Subcutaneous abdominal adipose tissue (tissue), 5 donors: Measurements from ENCODE around the gene PNPLA6.
"Not testable (repeated sequence)": the region's sequence is repeated elsewhere in the genome, so short reads cannot be mapped to it uniquely, and the experiment has no call there.

ENCODE experiments used
- H3K27ac ChIP-seq: one replicate; pipeline ENCODE4 v1.7.0; 2013; ENCODE audit warnings: low read depth, mild to moderate bottlenecking, inconsistent platforms, low read length, moderate library complexity
- H3K27me3 ChIP-seq, 5 donors: one replicate each; pipeline ENCODE4 v1.7.0; 2013; ENCODE audit warnings: low read length in 5 of 5, inconsistent platforms in 1 of 5; ENCODE audit not compliant: control insufficient read depth in 5 of 5, insufficient read depth in 4 of 5
- H3K36me3 ChIP-seq, 5 donors: one replicate each; pipeline ENCODE4 v1.7.0; 2013; ENCODE audit warnings: low read length in 5 of 5; ENCODE audit not compliant: control insufficient read depth in 5 of 5, insufficient read depth in 5 of 5
- H3K4me1 ChIP-seq, 5 donors: one replicate each; pipeline ENCODE4 v1.7.0; 2013; ENCODE audit warnings: low read length in 5 of 5, mild to moderate bottlenecking in 3 of 5, moderate library complexity in 1 of 5; ENCODE audit not compliant: control insufficient read depth in 5 of 5, insufficient read depth in 5 of 5
- H3K4me3 ChIP-seq, 5 donors: one replicate each; pipeline ENCODE4 v1.7.0; 2013; ENCODE audit warnings: low read length in 5 of 5, low read depth in 1 of 5
- H3K9ac ChIP-seq, 5 donors: one replicate each; pipeline ENCODE4 v1.7.0; 2013; ENCODE audit warnings: low read length in 5 of 5, mild to moderate bottlenecking in 4 of 5, moderate library complexity in 3 of 5
- H3K9me3 ChIP-seq, 5 donors: one replicate each; pipeline ENCODE4 v1.7.0; 2013; ENCODE audit warnings: low read length in 5 of 5; ENCODE audit not compliant: control insufficient read depth in 5 of 5
- donor health status: healthy.
- donor health status: healthy.
- donor health status: healthy.
- donor health status: healthy.
- donor health status: healthy.

PNPLA6 gene

GRCh38 chr19:7529610-7530490 is 5.7 kb upstream of the PNPLA6 start:
- Histone ChIP-seq H3K4me3 (no peak overlapping the region), H3K36me3 (peaks cover 0 to 73% (median 59%) of the 10 kb centered on the region in 5 donors), H3K9ac (no peak overlapping the region), H3K4me1 (peaks cover 1 to 45% (median 22%) of the 10 kb centered on the region in 5 donors), H3K27ac (no peak overlapping the region), H3K9me3 (no peaks in the 10 kb centered on the region), H3K27me3 (no peaks in the 10 kb centered on the region)

GRCh38 chr19:7533281-7533885 is 2.1 kb upstream of the PNPLA6 start:
- H3K9me3 ChIP-seq = no peaks in the 10 kb centered on the region
- H3K27me3 ChIP-seq = no peaks in the 10 kb centered on the region
- peak overlapping the region in 4 of 5 donors; percentile 71 to 89 (median 82) for H3K9ac ChIP-seq
- H3K36me3 ChIP-seq = peaks cover 0 to 44% (median 35%) of the 10 kb centered on the region in 5 donors
- H3K4me3 ChIP-seq = peak overlapping the region; percentile 67 to 94 (median 87)
- peaks cover 2 to 37% (median 32%) of the 10 kb centered on the region in 5 donors for H3K4me1 ChIP-seq
- H3K27ac ChIP-seq = peak overlapping the region; percentile 89

DNA sequence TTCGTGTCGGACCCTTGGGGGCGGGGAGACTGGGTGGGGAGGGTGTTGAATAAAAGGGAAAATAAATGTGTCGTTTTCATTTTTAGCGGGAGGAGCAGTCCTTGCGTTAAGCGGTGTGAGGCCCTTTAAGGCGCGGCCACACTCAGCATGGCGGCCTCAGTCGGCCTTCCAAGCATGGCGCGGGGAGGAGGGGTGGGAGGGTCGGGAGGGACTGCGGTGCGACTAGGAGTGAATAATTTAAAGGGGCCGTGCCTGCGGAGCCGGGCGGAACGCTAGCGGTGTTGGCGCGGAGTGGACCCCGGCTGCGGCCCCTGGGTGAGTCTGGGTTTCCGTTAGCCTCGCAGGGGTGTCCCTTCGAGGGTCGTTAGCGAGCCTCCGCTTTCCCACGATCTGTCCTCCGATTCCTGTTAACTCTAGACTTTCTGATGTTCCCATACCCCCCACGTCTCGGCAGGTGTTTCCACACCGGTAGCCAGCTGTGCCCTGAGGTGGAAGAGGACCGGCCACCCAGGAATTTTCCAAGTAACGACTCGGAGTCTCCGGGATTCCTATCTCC is 1.5 kb upstream of the PNPLA6 start:
- Histone ChIP-seq H3K9ac (peak overlapping the region; percentile 81 to 89 (median 89)), H3K9me3 (no peaks in the 10 kb centered on the region)

DNA sequence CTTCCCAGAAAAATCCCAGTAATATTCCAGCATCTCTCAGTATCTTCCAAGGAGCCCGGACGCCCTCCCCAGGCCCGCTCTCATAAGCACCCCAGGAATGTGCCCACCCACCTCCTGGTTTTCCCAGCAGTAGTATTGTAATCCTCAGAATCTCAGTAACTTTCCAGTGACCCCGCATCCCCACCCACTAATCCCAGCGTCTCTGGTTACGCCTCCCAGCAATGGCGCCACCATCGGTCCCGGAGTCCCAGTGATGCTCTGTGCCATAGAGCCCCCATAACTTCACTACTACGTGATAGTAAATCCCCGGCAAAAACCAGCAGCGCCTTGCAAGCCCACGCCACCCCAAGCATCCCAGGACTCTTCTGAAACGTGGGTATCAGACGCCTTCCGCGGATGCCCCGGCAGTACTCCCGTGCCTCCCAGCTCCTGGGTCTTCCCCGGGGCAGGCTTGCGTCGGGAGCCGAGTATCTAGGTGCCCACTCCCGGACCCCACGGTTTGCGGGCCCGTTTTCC is 928 bp upstream of the PNPLA6 start:
- Histone ChIP-seq H3K36me3 (peaks cover 0 to 39% (median 26%) of the 10 kb centered on the region in 5 donors), H3K27ac (peak overlapping the region; percentile 89), H3K9ac (peak overlapping the region; percentile 81 to 89 (median 89)), H3K27me3 (no peaks in the 10 kb centered on the region), H3K4me1 (peaks cover 2 to 36% (median 32%) of the 10 kb centered on the region in 5 donors), H3K9me3 (no peaks in the 10 kb centered on the region), H3K4me3 (peak overlapping the region; percentile 82 to 94 (median 87))

More for the DNA sequence above, 1.5 kb upstream of the PNPLA6 start:
- peak overlapping the region; percentile 89 for H3K27ac ChIP-seq
- no peaks in the 10 kb centered on the region for H3K27me3 ChIP-seq
- peak overlapping the region; percentile 82 to 94 (median 87) for H3K4me3 ChIP-seq
- peaks cover 0 to 44% (median 32%) of the 10 kb centered on the region in 5 donors for H3K36me3 ChIP-seq
- H3K4me1 ChIP-seq = peaks cover 2 to 36% (median 32%) of the 10 kb centered on the region in 5 donors

DNA sequence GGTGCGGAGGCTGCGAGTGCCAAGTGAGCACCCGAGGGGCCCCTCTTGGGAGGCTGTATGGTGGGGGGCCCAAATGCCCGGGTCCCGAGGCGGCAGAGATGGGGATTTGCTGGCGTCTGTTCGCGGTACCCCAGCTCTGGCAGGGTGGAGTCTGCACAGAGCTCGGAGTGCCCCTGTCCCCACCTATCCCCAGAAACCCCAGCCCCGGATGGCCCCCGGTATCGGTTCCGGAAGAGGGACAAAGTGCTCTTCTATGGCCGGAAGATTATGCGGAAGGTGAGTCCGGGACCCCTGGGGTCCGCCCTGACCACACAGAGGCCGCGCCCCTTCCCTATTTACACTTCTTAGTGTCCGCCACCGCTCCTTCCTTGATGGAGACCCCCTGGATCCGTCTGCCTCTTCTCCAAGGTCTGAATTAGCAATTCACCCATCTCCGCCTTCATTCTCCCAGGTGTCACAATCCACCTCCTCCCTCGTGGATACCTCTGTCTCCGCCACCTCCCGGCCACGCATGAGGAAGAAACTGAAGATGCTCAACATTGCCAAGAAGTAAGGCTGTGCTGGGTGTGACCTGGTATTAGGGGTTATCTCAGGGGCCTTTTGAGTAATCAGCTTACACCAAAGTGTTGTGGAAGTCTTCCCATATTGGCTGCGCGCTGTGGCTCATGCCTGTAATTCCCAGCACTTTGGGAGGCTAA is 630 bp downstream of the PNPLA6 start:
- peaks cover 2 to 36% (median 32%) of the 10 kb centered on the region in 5 donors for H3K4me1 ChIP-seq
- H3K9ac ChIP-seq = peak overlapping the region; percentile 26 to 89 (median 89)
- no peaks in the 10 kb centered on the region for H3K9me3 ChIP-seq
- peak overlapping the region; percentile 57 to 94 (median 87) for H3K4me3 ChIP-seq
- no peaks in the 10 kb centered on the region for H3K27me3 ChIP-seq
- peaks cover 0 to 38% (median 29%) of the 10 kb centered on the region in 5 donors for H3K36me3 ChIP-seq
- H3K27ac ChIP-seq = peak overlapping the region; percentile 89

DNA sequence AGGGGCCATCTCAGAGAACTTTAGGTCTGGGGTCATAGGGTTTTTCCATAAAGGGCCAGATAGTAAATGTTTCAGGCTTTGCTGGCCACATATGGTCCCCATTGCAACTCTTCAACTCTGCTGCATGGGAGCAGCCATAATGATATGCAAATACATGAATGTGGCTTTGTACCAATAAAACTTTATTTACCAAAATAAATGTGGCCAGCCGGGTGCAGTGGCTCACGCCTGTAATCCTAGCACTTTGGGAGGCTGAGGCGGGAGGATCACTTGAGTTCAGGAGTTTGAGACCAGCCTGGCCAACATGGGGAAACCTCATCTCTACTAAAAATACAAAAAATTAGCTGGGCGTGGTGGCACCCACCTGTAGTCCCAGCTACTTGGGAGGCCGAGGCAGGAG is 3.5 kb downstream of the PNPLA6 start:
- not testable (repeated sequence) for H3K9me3 ChIP-seq, H3K27me3 ChIP-seq, H3K9ac ChIP-seq, H3K4me3 ChIP-seq, H3K27ac ChIP-seq
- Histone ChIP-seq H3K4me1 (peaks cover 2 to 27% (median 24%) of the 10 kb centered on the region in 5 donors), H3K36me3 (peaks cover 0 to 52% (median 45%) of the 10 kb centered on the region in 5 donors)

GRCh38 chr19:7539827-7540425 is 4.4 kb downstream of the PNPLA6 start:
- no peak overlapping the region for H3K4me3 ChIP-seq
- H3K27ac ChIP-seq = no peak overlapping the region
- peaks cover 2 to 21% (median 15%) of the 10 kb centered on the region in 5 donors for H3K4me1 ChIP-seq
- H3K9me3 ChIP-seq = no peaks in the 10 kb centered on the region
- H3K9ac ChIP-seq = no peak overlapping the region
- H3K36me3 ChIP-seq = peaks cover 0 to 59% (median 45%) of the 10 kb centered on the region in 5 donors
- H3K27me3 ChIP-seq = no peaks in the 10 kb centered on the region

GRCh38 chr19:7540761-7541474 is 5.4 kb downstream of the PNPLA6 start:
- H3K4me1 ChIP-seq = peaks cover 2 to 15% (median 6%) of the 10 kb centered on the region in 5 donors
- peaks cover 0 to 65% (median 50%) of the 10 kb centered on the region in 5 donors for H3K36me3 ChIP-seq
- H3K4me3 ChIP-seq = no peak overlapping the region
- no peaks in the 10 kb centered on the region for H3K9me3 ChIP-seq
- H3K27ac ChIP-seq = no peak overlapping the region
- H3K27me3 ChIP-seq = no peaks in the 10 kb centered on the region
- no peak overlapping the region for H3K9ac ChIP-seq

DNA sequence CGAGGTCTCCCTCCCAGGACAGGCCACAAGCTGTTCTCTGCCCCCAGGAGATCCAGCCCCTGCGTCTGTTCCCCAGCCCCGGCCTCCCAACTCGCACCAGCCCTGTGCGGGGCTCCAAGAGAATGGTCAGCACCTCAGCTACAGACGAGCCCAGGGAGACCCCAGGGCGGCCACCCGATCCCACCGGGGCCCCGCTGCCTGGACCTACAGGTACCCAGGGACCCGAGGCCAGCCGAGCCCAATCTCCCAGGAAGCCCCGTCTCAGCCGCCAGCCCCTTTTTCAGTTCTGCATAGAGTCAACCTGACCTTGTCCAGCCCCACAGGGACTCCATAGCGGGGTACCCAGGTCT is 5.9 kb downstream of the PNPLA6 start:
- Histone ChIP-seq H3K36me3 (peaks cover 0 to 65% (median 50%) of the 10 kb centered on the region in 5 donors), H3K27me3 (no peaks in the 10 kb centered on the region), H3K9ac (no peak overlapping the region), H3K27ac (no peak overlapping the region), H3K4me1 (peaks cover 0 to 9% (median 1%) of the 10 kb centered on the region in 5 donors), H3K9me3 (no peaks in the 10 kb centered on the region), H3K4me3 (no peak overlapping the region)
